Activated CD8-positive, alpha-beta memory T cell treated with anti-CD3 and anti-CD28 coated beads, Interleukin-2, amount 50 U/mL, for 4 hours (primary cell): ENCODE data around the gene SLC13A3.

Experiments used
- DNase-seq: peaks from one replicate; pipeline ENCODE4 v3.0.0-alpha.2; 2020

SLC13A3 gene

DNA sequence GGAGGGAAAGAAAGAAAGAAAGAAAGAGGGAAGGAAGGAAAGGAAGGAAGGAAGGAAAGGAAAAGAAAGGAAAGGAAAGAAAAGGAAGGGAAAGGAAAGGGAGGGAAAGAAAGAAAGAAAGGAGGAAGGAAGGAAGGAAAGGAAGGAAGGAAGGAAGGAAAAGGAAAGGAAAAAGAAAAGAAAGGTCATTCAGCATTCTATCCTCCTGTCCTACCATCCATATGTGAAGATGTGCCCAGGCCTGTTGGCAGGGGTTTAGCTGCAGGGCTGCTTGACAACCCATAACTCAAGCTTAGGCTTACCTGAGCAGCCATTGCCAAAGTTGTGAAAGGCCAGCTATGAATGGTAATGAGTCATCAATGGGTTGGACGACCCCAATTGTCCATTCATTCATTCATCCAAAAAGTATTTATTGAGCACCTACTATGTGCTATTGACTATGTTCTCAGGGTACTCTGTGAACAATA, 50.9 kb downstream of the SLC13A3 start:
- no peak for DNase-seq

DNA sequence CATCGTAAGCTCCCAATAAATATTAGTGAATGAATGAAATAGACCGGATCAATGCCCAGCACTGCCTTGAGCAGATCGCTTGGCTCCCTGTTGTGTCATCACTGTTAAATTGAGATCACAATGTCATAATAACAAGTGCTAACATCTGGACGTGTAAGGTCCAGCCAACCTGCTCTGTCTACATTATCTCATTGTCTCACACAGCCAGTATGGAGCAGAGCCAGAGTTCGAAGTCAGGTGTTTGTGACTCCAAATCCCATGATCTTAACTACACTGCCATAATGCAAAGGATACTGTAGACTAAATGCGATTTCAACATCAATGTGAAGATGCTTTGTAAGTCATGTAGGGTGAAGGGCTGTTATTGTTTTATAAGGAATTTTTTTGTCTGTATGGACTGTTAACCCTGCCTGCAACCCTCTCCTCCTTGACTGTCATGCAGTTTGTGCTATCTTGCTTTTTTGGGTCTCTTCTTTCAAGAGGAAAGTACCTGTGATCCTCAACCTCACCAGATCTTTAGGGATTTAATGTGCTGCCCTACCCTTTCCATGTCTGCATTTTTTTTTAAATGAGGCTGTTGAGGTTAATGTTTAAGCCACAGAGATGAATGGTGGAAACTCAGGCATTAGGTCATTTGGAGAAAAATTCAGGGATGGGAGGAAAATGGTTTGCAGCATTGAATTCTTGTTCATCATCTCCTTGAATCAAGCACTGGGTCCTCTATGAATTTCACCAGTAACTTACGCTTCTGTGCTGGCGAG, 51.9 kb downstream of the SLC13A3 start:
- DNase-seq, result no peak

DNA sequence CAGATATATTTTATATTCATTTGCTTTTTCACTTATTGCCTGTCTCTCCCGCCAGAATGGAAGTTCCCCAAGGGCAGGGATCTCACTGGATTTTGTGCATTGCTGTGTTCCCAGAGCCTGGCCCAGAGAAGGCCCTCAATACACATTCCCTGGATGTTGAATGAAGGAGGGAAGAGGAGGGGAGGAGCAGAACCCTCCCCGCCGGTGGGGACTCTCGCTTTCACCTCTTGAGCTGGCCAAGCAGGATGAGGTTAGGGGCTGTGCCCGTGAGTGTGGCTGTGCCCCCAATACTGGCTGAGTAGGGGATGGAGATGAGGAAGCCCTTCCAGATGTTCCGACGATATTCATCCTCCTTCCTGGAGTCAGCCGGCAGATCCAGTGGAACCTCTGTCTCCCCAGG, 55.3 kb downstream of the SLC13A3 start:
- no peak for DNase-seq

DNA sequence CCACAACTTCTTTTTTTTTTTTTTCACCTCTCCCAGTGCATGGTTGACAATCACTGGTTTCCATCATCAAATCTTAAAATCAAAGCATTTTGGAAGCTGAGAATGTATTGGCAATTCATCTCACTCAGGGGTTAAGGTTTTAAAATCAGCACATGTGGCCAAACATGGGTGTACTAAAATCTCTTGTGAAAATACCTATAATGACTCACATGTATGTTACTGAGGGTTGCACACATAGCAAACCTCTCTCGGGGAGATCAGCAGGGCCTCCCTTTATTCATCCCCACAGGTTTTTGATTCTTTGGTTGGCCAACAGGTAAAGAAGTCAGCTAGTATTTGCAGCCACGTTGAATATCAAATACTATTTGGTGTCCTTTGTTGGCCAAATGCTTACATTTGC, 56.5 kb downstream of the SLC13A3 start:
- no peak for DNase-seq

DNA sequence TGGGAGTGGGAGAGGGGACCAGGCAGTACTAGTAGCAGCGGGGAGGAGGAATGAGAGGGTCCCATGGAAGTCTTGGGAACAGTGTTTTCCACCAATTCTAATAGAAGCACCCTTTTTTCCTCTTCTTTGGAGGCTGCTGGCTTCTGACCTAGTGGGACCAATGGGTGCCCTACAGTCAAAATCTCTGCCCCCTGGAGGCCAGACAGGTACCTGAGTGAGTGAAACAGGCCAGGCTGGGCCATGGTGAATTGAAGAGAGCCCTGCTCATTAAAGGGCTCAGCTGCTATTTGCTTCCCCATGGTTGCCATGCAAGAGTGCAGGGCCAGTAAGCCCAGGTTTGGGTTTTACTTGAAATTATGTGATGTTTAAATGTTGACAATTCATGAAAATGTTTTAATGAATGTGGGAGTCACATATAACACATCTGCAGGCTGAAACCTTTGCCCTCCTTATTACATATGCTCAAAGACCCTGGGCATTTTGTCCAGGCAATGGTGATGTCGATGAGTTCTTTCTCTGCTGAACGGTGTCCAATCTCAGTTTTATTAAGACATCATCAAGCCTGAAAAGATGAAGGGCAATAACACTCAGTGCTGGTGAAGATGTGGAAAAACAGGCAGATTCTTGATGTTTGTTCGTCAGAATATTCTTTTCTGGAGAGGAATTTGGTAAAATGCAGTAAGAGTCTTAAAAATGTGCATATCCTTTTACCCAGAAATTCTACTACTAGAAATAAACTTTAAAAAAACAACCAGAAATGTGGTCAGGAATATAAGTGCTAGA, 58.5 kb downstream of the SLC13A3 start:
- DNase-seq, result no peak

DNA sequence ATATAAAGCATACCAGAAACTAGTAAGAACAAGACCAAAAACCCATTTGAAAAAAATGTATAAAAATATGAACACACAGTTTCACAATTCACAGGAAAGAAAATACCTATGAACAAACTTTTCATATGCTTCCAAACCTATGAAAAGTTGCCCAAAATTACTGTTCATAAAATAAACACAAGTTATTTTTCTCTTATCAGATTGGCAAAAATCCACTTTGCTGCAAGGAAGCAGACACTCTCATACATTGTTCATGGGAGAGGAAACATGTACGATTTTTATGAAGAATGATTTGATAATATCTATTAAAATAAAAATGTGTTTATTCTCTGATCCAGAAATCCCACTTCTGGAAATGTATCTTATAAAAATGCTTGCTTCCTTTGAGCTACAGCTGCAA, 60.8 kb downstream of the SLC13A3 start:
- DNase-seq, result no peak

DNA sequence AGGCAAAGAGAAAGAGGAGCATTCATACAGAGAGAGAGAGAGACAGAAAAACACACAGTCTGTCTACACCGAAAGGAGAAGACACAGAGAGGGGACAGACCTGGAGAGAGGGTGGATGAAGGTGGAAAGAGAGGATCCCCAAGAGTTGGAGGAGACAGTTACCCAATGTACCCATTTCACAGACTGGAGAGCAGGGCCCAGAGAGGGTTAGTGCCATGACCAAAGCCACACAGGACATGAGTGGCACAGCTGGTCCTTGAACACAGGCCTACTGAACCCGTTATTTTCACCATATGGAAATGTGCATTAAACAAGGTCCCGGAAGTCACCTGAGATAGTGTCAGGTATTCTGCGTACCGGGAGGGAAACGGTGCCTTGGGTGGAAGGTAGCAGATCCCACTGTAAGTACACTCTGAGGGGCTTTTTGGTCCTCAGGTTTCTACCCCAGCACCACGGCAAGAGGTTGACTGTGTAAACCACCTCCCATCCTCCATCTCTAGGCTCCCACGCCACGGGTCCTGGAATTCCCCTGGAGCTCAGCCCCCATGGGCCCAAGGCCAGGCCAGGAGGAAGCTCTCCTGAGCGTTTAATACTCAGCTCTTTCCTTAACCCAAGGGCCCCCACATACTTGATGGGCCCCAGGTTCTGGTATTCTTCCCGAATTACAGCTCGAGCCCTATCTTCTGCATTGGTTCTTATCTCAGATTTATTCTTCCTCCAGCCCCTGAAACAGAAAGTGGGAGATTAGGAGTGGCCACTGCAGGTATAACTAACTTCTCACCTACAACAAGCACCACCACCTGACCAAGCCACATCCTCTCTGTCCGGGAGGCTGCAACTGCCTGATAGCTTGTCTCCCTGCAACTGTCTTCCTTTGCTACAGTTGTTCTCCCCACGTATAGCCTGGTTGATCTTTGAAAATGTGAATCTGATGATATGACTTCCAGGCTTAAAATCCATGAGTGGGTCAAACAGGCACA, 62.4 kb downstream of the SLC13A3 start:
- DNase-seq, result no peak

DNA sequence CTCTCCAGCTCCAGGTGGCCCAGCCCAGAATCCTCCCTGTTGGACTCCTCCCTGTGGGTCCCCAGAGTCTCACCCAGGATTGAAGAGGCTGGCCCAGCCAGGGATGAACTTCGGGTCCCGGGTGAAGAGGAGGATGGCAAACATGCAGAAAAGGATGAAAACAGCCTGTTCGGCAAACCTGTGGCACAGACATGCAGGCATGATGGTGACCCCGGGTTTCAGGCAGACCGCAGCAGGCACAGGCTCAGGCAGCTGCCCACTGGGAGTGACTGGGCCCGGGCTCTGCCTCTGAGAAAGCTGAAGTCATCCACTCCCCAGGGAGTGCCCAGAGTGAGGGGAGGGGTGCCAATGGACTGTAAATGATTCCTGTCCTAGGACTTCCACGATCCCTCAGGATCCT, 63.3 kb downstream of the SLC13A3 start:
- DNase-seq, result no peak

DNA sequence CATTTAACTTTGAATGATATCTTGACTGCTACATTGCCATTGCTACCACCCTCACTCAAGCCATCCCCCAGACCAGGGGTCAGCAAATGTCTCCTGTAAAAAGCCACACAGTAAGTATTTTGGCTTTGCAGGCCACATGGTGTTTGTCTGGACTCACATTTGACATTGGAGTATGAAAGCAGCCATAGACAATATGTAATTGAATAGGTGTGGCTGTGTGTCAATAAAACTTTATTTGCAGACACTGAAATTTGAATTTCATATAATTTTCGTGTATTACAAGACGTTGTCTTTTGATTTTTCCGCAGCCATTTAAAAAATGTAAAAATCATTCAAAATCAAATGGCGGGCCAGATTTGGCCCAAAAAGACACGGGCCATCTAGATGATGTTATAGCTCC, 64.5 kb downstream of the SLC13A3 start:
- DNase-seq, result no peak

DNA sequence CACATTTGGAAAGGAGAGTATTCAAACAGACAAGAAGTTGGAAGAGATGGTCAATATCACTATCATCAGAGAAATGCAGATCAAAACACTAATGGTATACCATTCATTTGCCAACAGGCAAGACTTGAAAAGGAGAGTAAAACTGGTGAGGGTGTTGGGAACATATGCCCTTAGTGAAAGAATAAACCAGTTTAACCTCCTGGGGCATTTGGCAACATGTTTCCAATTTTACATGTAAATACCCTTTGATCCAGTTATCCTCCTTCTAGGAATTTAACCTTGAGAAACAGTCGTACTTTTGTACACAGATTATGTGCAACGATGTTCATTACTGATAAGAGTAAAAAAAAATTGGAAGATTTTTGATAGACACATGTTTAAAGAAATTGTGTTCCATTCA, 66.8 kb downstream of the SLC13A3 start:
- no peak for DNase-seq

DNA sequence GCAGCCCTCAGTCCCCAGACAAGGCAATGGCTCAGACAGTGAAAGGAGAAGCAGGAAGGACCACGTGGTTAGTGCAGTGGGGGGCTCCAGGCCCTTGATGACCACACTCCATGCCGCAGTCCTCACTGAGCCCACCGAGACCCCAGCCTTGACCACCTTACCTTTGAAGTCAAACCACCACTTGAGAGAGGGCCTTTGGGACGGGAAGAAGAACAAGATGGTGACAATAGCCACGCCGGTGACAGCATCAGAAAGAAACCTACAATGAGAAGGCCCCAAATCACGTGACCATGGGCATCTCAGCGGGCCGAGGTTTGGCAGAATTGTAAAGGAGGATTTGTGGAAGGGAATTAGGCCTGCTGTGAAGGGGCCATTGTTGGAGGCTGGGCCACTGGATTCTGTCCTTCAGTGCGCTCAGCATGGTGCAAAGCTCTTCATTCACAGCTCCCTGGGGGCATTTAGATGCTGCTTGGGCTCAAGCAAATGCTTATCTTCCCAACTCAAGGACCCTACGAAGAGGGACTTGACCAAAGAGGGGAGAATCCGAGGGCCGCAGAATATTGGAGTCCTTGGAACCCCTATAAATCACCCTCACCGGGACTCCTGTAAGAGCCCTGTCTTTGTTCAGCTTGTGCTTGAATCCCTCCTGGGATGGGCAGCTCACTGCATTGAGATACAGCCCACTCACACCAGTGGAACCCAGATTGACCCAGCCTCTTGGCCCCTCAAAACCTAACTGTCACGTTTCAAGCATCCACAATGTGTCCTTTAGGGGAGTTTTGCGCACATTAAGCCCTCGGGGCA, 67.6 kb downstream of the SLC13A3 start:
- no peak for DNase-seq

DNA sequence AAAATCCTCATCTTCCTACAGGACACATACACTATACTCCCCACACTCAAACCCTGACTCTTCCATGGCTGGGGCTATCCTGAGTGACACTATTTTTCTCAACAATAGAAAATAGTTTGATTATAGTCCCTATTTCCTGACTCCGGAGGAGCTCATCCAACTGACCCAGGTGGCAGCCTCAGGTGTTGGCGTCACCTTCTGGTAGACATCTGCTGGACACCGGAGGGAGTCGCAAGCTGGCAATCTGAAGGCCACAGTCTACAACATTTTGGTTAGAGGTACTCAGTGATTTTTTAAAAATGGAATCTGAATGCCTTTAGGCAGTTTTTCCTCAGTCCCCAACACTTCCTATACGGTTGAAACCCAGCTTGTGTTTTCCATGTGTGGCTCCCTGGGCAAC, 68.6 kb downstream of the SLC13A3 start:
- DNase-seq, result no peak

DNA sequence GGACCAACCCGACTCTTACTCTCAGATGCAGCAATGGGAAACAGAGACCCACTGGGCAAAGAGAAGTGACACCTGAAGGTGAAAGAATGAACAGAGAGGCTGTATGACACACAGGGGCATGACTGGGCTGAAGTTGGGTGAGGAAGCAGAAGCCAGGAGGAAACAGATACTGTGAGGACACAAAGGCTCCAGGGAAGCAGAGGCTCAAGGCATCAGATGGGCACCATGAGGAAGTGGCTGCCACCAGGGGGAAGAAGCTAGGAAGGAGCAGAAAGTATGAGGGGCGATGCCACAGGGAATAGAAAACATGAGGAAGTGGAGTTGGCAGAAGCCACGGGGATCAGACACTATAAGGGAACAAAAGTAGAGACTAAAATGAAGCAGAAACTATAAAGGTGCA, 69.9 kb downstream of the SLC13A3 start:
- no peak for DNase-seq

DNA sequence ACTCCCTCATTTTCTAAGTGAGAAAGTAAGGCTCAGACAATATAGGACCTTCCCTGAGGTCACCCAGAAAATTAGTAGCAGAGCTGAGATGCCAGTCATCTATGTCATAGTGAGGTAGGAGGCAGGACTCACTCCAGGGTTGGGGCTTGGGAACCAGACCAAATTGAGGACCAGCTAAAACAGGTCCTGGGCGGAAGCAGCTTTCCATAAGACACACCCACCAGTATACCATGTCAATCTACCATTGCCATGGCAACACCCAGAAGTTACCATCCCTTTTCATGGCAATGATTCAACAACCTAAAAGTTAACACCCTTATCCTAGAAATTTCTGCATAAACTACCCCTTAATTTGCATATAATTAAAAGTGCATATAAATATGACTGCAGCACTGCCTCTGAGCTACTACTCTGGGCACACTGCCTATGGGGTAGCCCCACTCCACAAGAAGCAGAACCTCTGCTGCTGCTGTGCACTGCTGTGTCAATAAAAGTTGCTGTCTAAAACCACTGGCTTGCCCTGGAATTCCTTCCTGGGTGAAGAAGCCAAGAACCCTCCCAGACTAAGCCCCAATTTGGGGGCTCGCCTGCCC, 70.5 kb downstream of the SLC13A3 start:
- DNase-seq, result no peak

DNA sequence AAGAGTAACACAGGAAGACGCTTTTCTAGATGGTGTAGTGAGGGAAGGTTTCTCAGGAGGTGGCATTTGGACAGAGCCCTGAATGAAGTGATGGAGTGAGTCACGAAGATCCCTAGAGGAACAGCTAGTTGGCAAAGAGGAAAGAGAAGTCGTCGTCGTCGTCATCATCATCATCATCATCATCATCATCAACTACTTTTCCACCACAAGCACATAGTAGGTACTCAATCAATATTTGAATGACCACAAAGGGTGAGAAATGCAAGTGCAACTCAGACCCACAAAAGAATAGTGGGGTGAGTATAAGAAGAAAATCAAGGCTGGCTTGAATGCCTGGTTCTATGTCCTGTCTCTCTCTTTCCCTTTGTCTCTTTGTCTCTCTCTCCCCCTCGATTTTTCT, 72.5 kb downstream of the SLC13A3 start:
- no peak for DNase-seq

DNA sequence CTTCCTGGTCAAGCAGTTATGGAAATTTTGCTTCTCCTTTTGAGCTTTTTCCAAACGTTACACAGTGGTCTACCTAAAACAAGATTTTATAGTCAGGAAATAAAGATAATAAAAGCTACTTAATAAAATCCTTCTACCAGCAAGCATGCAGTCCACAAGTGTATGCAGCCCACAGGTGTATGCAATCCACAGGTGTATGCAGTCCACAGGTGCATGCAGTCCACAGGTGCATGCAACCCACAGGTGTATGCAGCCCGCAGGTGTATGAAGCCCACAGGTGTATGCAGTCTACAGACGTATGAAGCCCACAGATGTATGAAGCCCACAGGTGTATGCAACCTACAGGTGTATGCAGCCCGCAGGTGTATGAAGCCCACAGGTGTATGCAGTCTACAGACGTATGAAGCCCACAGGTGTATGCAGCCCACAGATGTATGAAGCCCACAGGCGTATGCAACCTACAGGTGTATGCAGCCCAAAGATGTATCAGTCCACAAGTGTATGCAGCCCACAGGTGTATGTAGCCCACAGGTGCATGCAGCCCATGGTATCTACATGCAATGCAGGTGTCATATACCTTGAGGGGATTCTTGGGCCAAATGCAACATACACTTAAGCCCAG, 74.4 kb downstream of the SLC13A3 start:
- no peak for DNase-seq

DNA sequence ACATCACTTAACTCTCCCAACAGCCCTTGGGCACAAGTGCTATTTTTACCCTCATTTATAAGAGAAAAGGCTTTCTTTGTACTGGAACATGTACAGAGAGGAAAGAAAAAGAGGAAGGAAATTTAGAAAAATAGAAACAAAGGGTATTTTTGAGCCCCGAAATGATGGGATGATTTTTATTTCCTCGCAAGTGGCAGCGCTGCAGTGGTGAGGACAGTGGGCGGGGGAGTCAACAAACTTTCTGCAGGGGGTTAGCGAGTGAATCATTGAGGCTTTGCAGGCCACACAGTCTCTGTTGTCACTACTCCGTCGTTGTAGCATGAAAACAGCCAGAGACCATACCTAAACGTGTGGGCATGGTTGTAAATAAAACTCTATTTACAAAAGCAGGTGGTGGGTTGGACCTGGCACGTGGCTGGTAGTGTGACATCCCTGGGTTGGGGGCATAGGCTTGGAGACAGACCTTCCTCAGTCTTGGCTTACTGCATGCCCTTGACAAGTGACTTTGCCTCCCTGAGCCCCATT, 75.3 kb downstream of the SLC13A3 start:
- no peak for DNase-seq

DNA sequence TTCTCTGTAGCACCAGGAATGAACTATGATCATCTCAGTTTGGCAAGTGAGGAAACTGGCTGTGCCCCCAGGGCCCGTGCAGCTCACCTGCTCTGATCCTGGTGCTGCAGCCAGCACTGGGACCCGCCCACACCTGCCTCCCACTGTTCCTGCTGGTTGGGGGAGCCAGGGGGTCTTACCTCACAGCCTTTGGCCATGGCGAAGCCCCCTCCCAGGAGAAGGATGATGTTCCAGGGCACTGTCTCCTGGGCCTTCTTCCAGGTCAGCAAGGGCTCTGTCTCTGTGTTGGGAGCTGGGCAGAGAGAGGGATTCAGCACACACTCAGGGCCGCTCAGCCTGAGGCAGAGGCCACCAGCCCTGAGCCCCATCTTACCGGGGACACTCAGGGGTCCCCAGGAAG, 75.9 kb downstream of the SLC13A3 start:
- no peak for DNase-seq

DNA sequence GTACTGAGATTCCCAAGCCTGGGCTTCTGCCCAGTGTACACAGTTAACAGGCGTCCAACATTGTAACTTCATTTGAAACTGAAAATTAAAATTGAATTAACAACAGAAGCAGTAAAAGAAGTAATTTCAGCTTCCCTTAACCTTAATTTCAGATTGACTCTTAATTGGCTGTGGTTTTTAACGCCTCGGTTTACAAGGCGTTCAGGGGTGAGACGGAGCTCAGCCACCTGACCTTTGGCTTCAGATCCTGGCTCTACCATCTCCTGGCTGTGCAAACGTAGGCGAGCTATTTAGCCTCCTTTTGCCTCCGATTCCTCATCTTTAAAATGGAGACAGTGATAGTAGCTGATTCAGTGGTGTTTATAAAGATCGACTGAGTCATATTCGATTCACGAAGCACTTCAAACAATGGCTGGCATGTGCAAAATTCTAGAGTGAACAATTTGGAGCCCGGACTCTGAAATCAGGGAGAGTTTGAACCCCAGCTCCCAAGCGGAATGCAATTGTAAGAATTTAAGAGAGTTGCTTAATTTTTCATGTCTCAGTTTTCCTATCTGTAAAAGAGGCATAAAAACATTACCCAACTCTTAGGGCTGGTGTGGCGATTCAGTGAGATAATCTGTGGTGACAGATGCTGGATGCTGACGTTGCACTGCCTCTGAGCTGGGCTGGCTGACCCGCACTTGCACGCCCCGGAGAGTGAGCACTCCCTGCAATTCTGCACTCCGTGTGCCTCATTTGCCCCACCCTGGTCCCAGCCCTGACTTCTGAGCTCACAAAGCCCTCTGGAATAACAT, 77.3 kb downstream of the SLC13A3 start:
- no peak for DNase-seq

DNA sequence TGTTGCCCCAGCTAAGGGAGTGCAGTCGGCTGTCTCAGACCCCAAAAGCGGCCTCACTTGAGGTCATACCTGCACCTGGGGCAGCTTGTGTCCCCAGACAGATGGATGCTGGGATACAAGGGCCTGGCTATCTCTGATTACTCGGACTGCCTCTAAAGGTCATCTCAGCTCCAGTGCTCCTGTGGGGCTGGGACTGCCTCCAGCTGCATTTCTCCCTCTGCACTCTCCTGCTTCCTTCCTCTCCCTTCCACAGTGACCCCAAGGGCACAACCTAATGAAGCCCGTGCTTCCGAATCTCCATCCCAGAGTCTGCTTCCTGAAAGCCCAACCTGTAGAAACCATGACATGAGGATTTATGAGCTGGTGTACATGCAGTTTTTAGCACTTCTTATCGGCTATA, 78.0 kb downstream of the SLC13A3 start:
- DNase-seq, result no peak
